ENCODE data around the gene TIGD2.

The TIGD2 gene

GRCh38 chr4:89109841-89110540 is 1.3 kb upstream of the TIGD2 start:
- Mint-ChIP-seq H3K27me3 (peaks cover 20% of the 10 kb centered on the region), H3K36me3 (ENCODE audit: low read depth) (peaks cover 17% of the 10 kb centered on the region), H3K9me3 (peaks cover 19% of the 10 kb centered on the region), H3K4me1 (ENCODE audit: low read depth) (peaks cover 29% of the 10 kb centered on the region), H3K27ac (peak overlapping the region; percentile 83), H3K4me3 (peak overlapping the region; percentile 85)

GRCh38 chr4:89110541-89110985 is 770 bp upstream of the TIGD2 start:
- H3K4me3 Mint-ChIP-seq = peak overlapping the region; percentile 85
- H3K27me3 Mint-ChIP-seq = peaks cover 20% of the 10 kb centered on the region
- H3K9me3 Mint-ChIP-seq = peaks cover 24% of the 10 kb centered on the region
- H3K27ac Mint-ChIP-seq = peak overlapping the region; percentile 83
- H3K36me3 Mint-ChIP-seq (ENCODE audit: low read depth) = peaks cover 17% of the 10 kb centered on the region
- peaks cover 29% of the 10 kb centered on the region for H3K4me1 Mint-ChIP-seq (ENCODE audit: low read depth)

- Mint-ChIP-seq H3K9me3 (peaks cover 25% of the 10 kb centered on the region), H3K4me3 (peak overlapping the region; percentile 85), H3K27me3 (peaks cover 20% of the 10 kb centered on the region), H3K27ac (peak overlapping the region; percentile 64), H3K36me3 (ENCODE audit: low read depth) (peaks cover 17% of the 10 kb centered on the region), H3K4me1 (ENCODE audit: low read depth) (peaks cover 29% of the 10 kb centered on the region)
These were observed 665 bp downstream of the TIGD2 start for GRCh38 chr4:89111833-89112563.

- Mint-ChIP-seq H3K4me3 (no peak overlapping the region), H3K4me1 (ENCODE audit: low read depth) (peaks cover 29% of the 10 kb centered on the region), H3K27me3 (peaks cover 20% of the 10 kb centered on the region), H3K36me3 (ENCODE audit: low read depth) (peaks cover 17% of the 10 kb centered on the region), H3K9me3 (peaks cover 21% of the 10 kb centered on the region), H3K27ac (no peak overlapping the region)
These were observed 2.1 kb downstream of the TIGD2 start for GRCh38 chr4:89113415-89113814.

- no peak overlapping the region for H3K4me3 Mint-ChIP-seq
- peaks cover 15% of the 10 kb centered on the region for H3K27me3 Mint-ChIP-seq
- no peak overlapping the region for H3K27ac Mint-ChIP-seq
- H3K9me3 Mint-ChIP-seq = peaks cover 21% of the 10 kb centered on the region
- peaks cover 17% of the 10 kb centered on the region for H3K36me3 Mint-ChIP-seq (ENCODE audit: low read depth)
- H3K4me1 Mint-ChIP-seq (ENCODE audit: low read depth) = peaks cover 29% of the 10 kb centered on the region
These were observed 2.8 kb downstream of the TIGD2 start for GRCh38 chr4:89114100-89114499.

GRCh38 chr4:89117115-89117514 is 5.8 kb downstream of the TIGD2 start:
- Mint-ChIP-seq H3K36me3 (ENCODE audit: low read depth) (peaks cover 15% of the 10 kb centered on the region), H3K27ac (no peak overlapping the region), H3K9me3 (peaks cover 21% of the 10 kb centered on the region), H3K27me3 (no peaks in the 10 kb centered on the region), H3K4me3 (no peak overlapping the region), H3K4me1 (ENCODE audit: low read depth) (peaks cover 7% of the 10 kb centered on the region)

- Mint-ChIP-seq H3K27ac (no peak overlapping the region), H3K4me1 (ENCODE audit: low read depth) (no peaks in the 10 kb centered on the region), H3K4me3 (no peak overlapping the region), H3K27me3 (no peaks in the 10 kb centered on the region), H3K9me3 (peaks cover 8% of the 10 kb centered on the region), H3K36me3 (ENCODE audit: low read depth) (no peaks in the 10 kb centered on the region)
These were observed 7.8 kb downstream of the TIGD2 start for GRCh38 chr4:89119166-89119565.

GRCh38 chr4:89119836-89120235 is 8.5 kb downstream of the TIGD2 start:
- no peak overlapping the region for H3K4me3 Mint-ChIP-seq
- H3K27ac Mint-ChIP-seq = no peak overlapping the region
- no peaks in the 10 kb centered on the region for H3K36me3 Mint-ChIP-seq (ENCODE audit: low read depth)
- no peaks in the 10 kb centered on the region for H3K4me1 Mint-ChIP-seq (ENCODE audit: low read depth)
- no peaks in the 10 kb centered on the region for H3K27me3 Mint-ChIP-seq
- peaks cover 8% of the 10 kb centered on the region for H3K9me3 Mint-ChIP-seq

- Mint-ChIP-seq H3K4me3 (no peak overlapping the region), H3K9me3 (no peaks in the 10 kb centered on the region), H3K4me1 (ENCODE audit: low read depth) (no peaks in the 10 kb centered on the region), H3K27me3 (no peaks in the 10 kb centered on the region), H3K36me3 (ENCODE audit: low read depth) (no peaks in the 10 kb centered on the region), H3K27ac (no peak overlapping the region)
These were observed 10.2 kb downstream of the TIGD2 start for GRCh38 chr4:89121387-89122068.

GRCh38 chr4:89123451-89123851 is 12.1 kb downstream of the TIGD2 start:
- Mint-ChIP-seq H3K9me3 (no peaks in the 10 kb centered on the region), H3K4me1 (ENCODE audit: low read depth) (no peaks in the 10 kb centered on the region), H3K27me3 (no peaks in the 10 kb centered on the region), H3K4me3 (no peak overlapping the region), H3K36me3 (ENCODE audit: low read depth) (no peaks in the 10 kb centered on the region), H3K27ac (no peak overlapping the region)

- Mint-ChIP-seq H3K4me3 (no peak overlapping the region), H3K27ac (no peak overlapping the region), H3K4me1 (ENCODE audit: low read depth) (no peaks in the 10 kb centered on the region)
These were observed 14.8 kb downstream of the TIGD2 start for GRCh38 chr4:89125901-89126782.

GRCh38 chr4:89129080-89129640 is 17.8 kb downstream of the TIGD2 start:
- no peaks in the 10 kb centered on the region for H3K9me3 Mint-ChIP-seq
- H3K36me3 Mint-ChIP-seq (ENCODE audit: low read depth) = no peaks in the 10 kb centered on the region
- H3K27me3 Mint-ChIP-seq = peaks cover 5% of the 10 kb centered on the region
- H3K27ac Mint-ChIP-seq = no peak overlapping the region
- no peak overlapping the region for H3K4me3 Mint-ChIP-seq
- no peaks in the 10 kb centered on the region for H3K4me1 Mint-ChIP-seq (ENCODE audit: low read depth)

More at GRCh38 chr4:89125901-89126782, 14.8 kb downstream of the TIGD2 start:
- Mint-ChIP-seq H3K27me3 (peaks cover 5% of the 10 kb centered on the region), H3K36me3 (ENCODE audit: low read depth) (no peaks in the 10 kb centered on the region), H3K9me3 (no peaks in the 10 kb centered on the region)

- Mint-ChIP-seq H3K4me3 (no peak overlapping the region), H3K36me3 (ENCODE audit: low read depth) (no peaks in the 10 kb centered on the region), H3K9me3 (no peaks in the 10 kb centered on the region), H3K27ac (no peak overlapping the region), H3K27me3 (no peaks in the 10 kb centered on the region), H3K4me1 (ENCODE audit: low read depth) (no peaks in the 10 kb centered on the region)
These were observed 23.5 kb downstream of the TIGD2 start for GRCh38 chr4:89134775-89135319.

GRCh38 chr4:89136525-89136924 is 25.2 kb downstream of the TIGD2 start:
- Mint-ChIP-seq H3K27ac (no peak overlapping the region), H3K9me3 (no peaks in the 10 kb centered on the region), H3K27me3 (peaks cover 7% of the 10 kb centered on the region)

More at GRCh38 chr4:89136525-89136924, 25.2 kb downstream of the TIGD2 start:
- no peak overlapping the region for H3K4me3 Mint-ChIP-seq
- no peaks in the 10 kb centered on the region for H3K4me1 Mint-ChIP-seq (ENCODE audit: low read depth)
- H3K36me3 Mint-ChIP-seq (ENCODE audit: low read depth) = no peaks in the 10 kb centered on the region
